ENCODE results near the gene EIF3D. TPM values are rescaled to one million over a fixed set of nuclear protein-coding genes. Genes with fewer than 3 reads are reported as not detected.

Gene EIF3D
- total RNA-seq, 1 experiment from 2014 or later = 224 TPM

- Mint-ChIP-seq H3K27me3 (ENCODE audit: unreplicated experiment) (peaks cover 62% of the 10 kb centered on the region), H3K36me3 (ENCODE audit: insufficient read depth, unreplicated experiment) (peaks cover 6% of the 10 kb centered on the region), H3K27ac (ENCODE audit: unreplicated experiment) (no peak overlapping the region), H3K4me1 (ENCODE audit: low read depth, unreplicated experiment) (peaks cover 10% of the 10 kb centered on the region), H3K9me3 (ENCODE audit: low read depth, unreplicated experiment) (no peaks in the 10 kb centered on the region), H3K4me3 (ENCODE audit: low read depth, unreplicated experiment) (no peak overlapping the region)
- intact Hi-C loops (cut with micrococcal nuclease; ENCODE audit: unreplicated experiment) = no loop called here
- DNase-seq = no peak
- CTCF ChIA-PET = interaction anchor here (0.6 to 1.3 kb wide), 3 partner anchors 11 to 466 kb away, joined by 3 to 8 read pairs (median 4); no protein-coding TSS in a partner anchor
- no TSS peak for BruUV-seq (replicated peaks)
- no peak for TF ChIP-seq CTCF (IDR thresholded peaks at IDR 0.05; ENCODE audit: unreplicated experiment)
Observed at GRCh38 chr22:36566720-36567119, 37.8 kb upstream of the EIF3D start.

- no peak for TF ChIP-seq CTCF (IDR thresholded peaks at IDR 0.05; ENCODE audit: unreplicated experiment)
- no TSS peak for BruUV-seq (replicated peaks)
- H3K27ac Mint-ChIP-seq (ENCODE audit: unreplicated experiment) = no peak overlapping the region
- H3K9me3 Mint-ChIP-seq (ENCODE audit: low read depth, unreplicated experiment) = no peaks in the 10 kb centered on the region
- CTCF ChIA-PET = interaction anchor here (0.7 kb wide), 1 partner anchor 257 kb away, joined by 3 read pairs; no protein-coding TSS in a partner anchor
- peaks cover 10% of the 10 kb centered on the region for H3K4me1 Mint-ChIP-seq (ENCODE audit: low read depth, unreplicated experiment)
- peaks cover 6% of the 10 kb centered on the region for H3K36me3 Mint-ChIP-seq (ENCODE audit: insufficient read depth, unreplicated experiment)
- DNase-seq = no peak
- intact Hi-C loops (cut with micrococcal nuclease; ENCODE audit: unreplicated experiment) = no loop called here
- peaks cover 62% of the 10 kb centered on the region for H3K27me3 Mint-ChIP-seq (ENCODE audit: unreplicated experiment)
- H3K4me3 Mint-ChIP-seq (ENCODE audit: low read depth, unreplicated experiment) = no peak overlapping the region
Observed at GRCh38 chr22:36565686-36566085, 36.7 kb upstream of the EIF3D start.

GRCh38 chr22:36565159-36565507, 36.2 kb upstream of the EIF3D start:
- Mint-ChIP-seq H3K27ac (ENCODE audit: unreplicated experiment) (no peak overlapping the region), H3K36me3 (ENCODE audit: insufficient read depth, unreplicated experiment) (peaks cover 6% of the 10 kb centered on the region), H3K9me3 (ENCODE audit: low read depth, unreplicated experiment) (no peaks in the 10 kb centered on the region), H3K4me1 (ENCODE audit: low read depth, unreplicated experiment) (peaks cover 10% of the 10 kb centered on the region), H3K4me3 (ENCODE audit: low read depth, unreplicated experiment) (no peak overlapping the region), H3K27me3 (ENCODE audit: unreplicated experiment) (peaks cover 61% of the 10 kb centered on the region)
- intact Hi-C loops (cut with micrococcal nuclease; ENCODE audit: unreplicated experiment) = no loop called here
- no peak for TF ChIP-seq CTCF (IDR thresholded peaks at IDR 0.05; ENCODE audit: unreplicated experiment)
- CTCF ChIA-PET = interaction anchor here (0.7 kb wide), 1 partner anchor 257 kb away, joined by 3 read pairs; no protein-coding TSS in a partner anchor
- no TSS peak for BruUV-seq (replicated peaks)
- DNase-seq = no peak

- intact Hi-C loops (cut with micrococcal nuclease; ENCODE audit: unreplicated experiment) = no loop called here
- no peak for DNase-seq
- Mint-ChIP-seq H3K4me3 (ENCODE audit: low read depth, unreplicated experiment) (no peak overlapping the region), H3K27me3 (ENCODE audit: unreplicated experiment) (peaks cover 56% of the 10 kb centered on the region), H3K9me3 (ENCODE audit: low read depth, unreplicated experiment) (no peaks in the 10 kb centered on the region), H3K36me3 (ENCODE audit: insufficient read depth, unreplicated experiment) (peaks cover 6% of the 10 kb centered on the region), H3K27ac (ENCODE audit: unreplicated experiment) (no peak overlapping the region), H3K4me1 (ENCODE audit: low read depth, unreplicated experiment) (peaks cover 10% of the 10 kb centered on the region)
- BruUV-seq (replicated peaks) = no TSS peak
- no peak for TF ChIP-seq CTCF (IDR thresholded peaks at IDR 0.05; ENCODE audit: unreplicated experiment)
- CTCF ChIA-PET = no interaction called here
Observed at GRCh38 chr22:36564422-36565158, 35.6 kb upstream of the EIF3D start.

Data from Calu3 (cell line).